Erythroblast (primary cell): Measurements from ENCODE around the gene TNFSF13B.
"Not testable (repeated sequence)": the region's sequence is repeated elsewhere in the genome, so short reads cannot be mapped to it uniquely, and the experiment has no call there.

Source experiments
- GATA1 ChIP-seq: IDR thresholded peaks from 2 replicates; pipeline ENCODE4 v1.6.1; 2011; ENCODE audit warnings: low read depth, mild to moderate bottlenecking, control low read depth, low read length, moderate library complexity
- POLR2A ChIP-seq: IDR thresholded peaks from 2 replicates; pipeline ENCODE4 v1.6.1; 2011; ENCODE audit warnings: mild to moderate bottlenecking, low read length

DNA sequence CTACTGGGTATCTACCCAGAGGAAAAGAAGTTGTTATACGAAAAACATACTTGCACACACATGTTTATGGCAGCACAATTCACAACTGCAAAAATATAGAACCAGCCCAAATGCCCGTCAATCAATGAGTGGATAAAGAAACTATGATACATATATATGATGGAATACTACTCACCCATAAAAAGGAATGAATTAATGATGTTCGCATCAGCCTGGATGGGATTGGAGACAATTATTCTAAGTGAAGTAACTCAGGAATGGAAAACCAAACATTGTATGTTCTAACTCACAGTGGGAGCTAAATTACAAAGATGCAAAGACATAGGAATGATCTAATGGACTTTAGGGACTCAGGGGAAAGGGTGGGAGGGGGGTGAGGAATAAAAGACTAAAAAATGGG lies 1.7 kb upstream of the TNFSF13B start:
- TF ChIP-seq POLR2A, GATA1: not testable (repeated sequence)
